Astrocyte (in vitro differentiated cells and primary cell): ENCODE measurements around the gene KCND2. TPM values are rescaled to one million over a fixed set of nuclear protein-coding genes. Genes with fewer than 3 reads are reported as not detected.

Experiments used
- DNase-seq: peaks from one replicate; pipeline ENCODE4 v3.0.0-alpha.2; 2010; ENCODE audit warnings: low read depth
- FAIRE-seq: peaks from 2 replicates; lab custom pipeline; 2011; peaks lifted over from hg19 to GRCh38; lab: Jason Lieb, UNC
- H2AFZ ChIP-seq: 2 replicates; pipeline ENCODE4 v1.6.0; 2012; ENCODE audit warnings: low read depth, low read length, inconsistent platforms
- H3K27ac ChIP-seq: 2 replicates; pipeline ENCODE4 v1.5.1; 2011; ENCODE audit warnings: low read depth, low read length, inconsistent platforms
- H3K27me3 ChIP-seq: 2 replicates; pipeline ENCODE4 v1.6.0; 2011; ENCODE audit warnings: low read length, inconsistent platforms; ENCODE audit not compliant: insufficient read depth
- H3K36me3 ChIP-seq: 2 replicates; pipeline ENCODE4 v1.5.1; 2011; ENCODE audit warnings: low read length, inconsistent platforms; ENCODE audit not compliant: insufficient read depth
- H3K4me1 ChIP-seq: 2 replicates; pipeline ENCODE4 v1.5.1; 2011; ENCODE audit warnings: low read length, inconsistent platforms; ENCODE audit not compliant: insufficient read depth
- H3K4me2 ChIP-seq: 2 replicates; pipeline ENCODE4 v1.6.0; 2012; ENCODE audit warnings: low read length, inconsistent platforms
- H3K4me3 ChIP-seq: 2 replicates; pipeline ENCODE4 v1.5.1; 2011; ENCODE audit warnings: low read depth, mild to moderate bottlenecking, low read length, inconsistent platforms; ENCODE audit not compliant: insufficient read depth
- H3K79me2 ChIP-seq: 2 replicates; pipeline ENCODE4 v1.6.0; 2012; ENCODE audit warnings: mild to moderate bottlenecking, low read length, inconsistent platforms; ENCODE audit not compliant: insufficient read depth
- H3K9ac ChIP-seq: 2 replicates; pipeline ENCODE4 v1.6.0; 2012; ENCODE audit warnings: mild to moderate bottlenecking, low read length, inconsistent platforms
- H3K9me3 ChIP-seq: 2 replicates; pipeline ENCODE4 v1.5.1; 2012; ENCODE audit warnings: low read depth, mild to moderate bottlenecking, low read length, inconsistent platforms; ENCODE audit not compliant: insufficient read depth
- H4K20me1 ChIP-seq: 2 replicates; pipeline ENCODE4 v1.6.0; 2012; ENCODE audit warnings: low read length, inconsistent platforms; ENCODE audit not compliant: insufficient read depth
- H3K27ac Mint-ChIP-seq: one replicate; pipeline ENCODE4 v1.8.0; 2021; ENCODE audit warnings: mild to moderate bottlenecking, mixed read lengths; ENCODE audit not compliant: unreplicated experiment
- H3K27me3 Mint-ChIP-seq: one replicate; pipeline ENCODE4 v1.8.0; 2021; ENCODE audit warnings: low read depth, mixed read lengths; ENCODE audit not compliant: unreplicated experiment
- H3K36me3 Mint-ChIP-seq: one replicate; pipeline ENCODE4 v1.8.0; 2021; ENCODE audit warnings: low read depth, mixed read lengths; ENCODE audit not compliant: unreplicated experiment
- H3K4me1 Mint-ChIP-seq: one replicate; pipeline ENCODE4 v1.8.0; 2021; ENCODE audit warnings: low read depth, mixed read lengths; ENCODE audit not compliant: unreplicated experiment
- H3K4me3 Mint-ChIP-seq: one replicate; pipeline ENCODE4 v1.8.0; 2021; ENCODE audit warnings: mild to moderate bottlenecking, moderate library complexity, mixed read lengths; ENCODE audit not compliant: unreplicated experiment
- H3K9me3 Mint-ChIP-seq: one replicate; pipeline ENCODE4 v1.8.0; 2021; ENCODE audit warnings: mild to moderate bottlenecking, mixed read lengths; ENCODE audit not compliant: unreplicated experiment
- CTCF ChIP-seq: IDR thresholded peaks from 2 replicates; pipeline ENCODE4 v1.5.1; 2011; ENCODE audit warnings: low read depth, mild to moderate bottlenecking, inconsistent platforms, low read length, moderate library complexity; ENCODE audit not compliant: insufficient read depth
- EZH2 ChIP-seq: IDR thresholded peaks from 2 replicates; pipeline ENCODE4 v1.6.1; 2012; ENCODE audit warnings: mild to moderate bottlenecking, low read length, inconsistent platforms; ENCODE audit not compliant: insufficient read depth
- total RNA-seq: library from RNA; stranded (reverse); gene quantifications from 2 replicates; pipeline ENCODE4 v1.2.1, GENCODE V29; 2021

The KCND2 gene
- total RNA-seq, 1 donor from 2014 or later = 0.30 TPM

GRCh38 chr7:120519224-120519623 lies 246.2 kb downstream of the KCND2 start:
- FAIRE-seq = no peak
- H3K27ac Mint-ChIP-seq = no peak overlapping the region
- H3K4me1 ChIP-seq = no peaks in the 10 kb centered on the region
- H3K4me1 Mint-ChIP-seq = no peaks in the 10 kb centered on the region
- no peaks in the 10 kb centered on the region for H3K9me3 ChIP-seq
- no peaks in the 10 kb centered on the region for H3K9me3 Mint-ChIP-seq
- no peaks in the 10 kb centered on the region for H3K36me3 ChIP-seq
- H3K4me2 ChIP-seq = no peak overlapping the region
- H3K27ac ChIP-seq = no peak overlapping the region
- H3K79me2 ChIP-seq = no peaks in the 10 kb centered on the region
- no peak for DNase-seq
- no peak overlapping the region for H3K4me3 ChIP-seq
- TF ChIP-seq CTCF (no peak), EZH2 (no peak)
- no peak overlapping the region for H2AFZ ChIP-seq
- H3K27me3 ChIP-seq = no peaks in the 10 kb centered on the region
- no peaks in the 10 kb centered on the region for H3K27me3 Mint-ChIP-seq
- H3K4me3 Mint-ChIP-seq = no peak overlapping the region
- H3K9ac ChIP-seq = no peak overlapping the region
- H4K20me1 ChIP-seq = no peaks in the 10 kb centered on the region
- H3K36me3 Mint-ChIP-seq = no peaks in the 10 kb centered on the region

GRCh38 chr7:120521761-120522737 lies 249.1 kb downstream of the KCND2 start:
- no peak overlapping the region for H3K27ac Mint-ChIP-seq
- H3K9me3 Mint-ChIP-seq = no peaks in the 10 kb centered on the region
- no peak for TF ChIP-seq EZH2
- TF ChIP-seq CTCF = no peak
- H3K36me3 Mint-ChIP-seq = no peaks in the 10 kb centered on the region
- Histone ChIP-seq H3K9me3 (no peaks in the 10 kb centered on the region), H3K79me2 (no peaks in the 10 kb centered on the region), H3K4me1 (no peaks in the 10 kb centered on the region), H3K4me2 (no peak overlapping the region), H3K4me3 (no peak overlapping the region), H4K20me1 (no peaks in the 10 kb centered on the region), H3K27me3 (no peaks in the 10 kb centered on the region), H3K36me3 (no peaks in the 10 kb centered on the region), H3K27ac (no peak overlapping the region), H2AFZ (no peak overlapping the region), H3K9ac (no peak overlapping the region)
- no peaks in the 10 kb centered on the region for H3K27me3 Mint-ChIP-seq
- FAIRE-seq = no peak
- H3K4me3 Mint-ChIP-seq = no peak overlapping the region
- no peak for DNase-seq
- H3K4me1 Mint-ChIP-seq = no peaks in the 10 kb centered on the region

GRCh38 chr7:120523985-120524384 lies 251.0 kb downstream of the KCND2 start:
- Histone ChIP-seq H3K9me3 (no peaks in the 10 kb centered on the region), H4K20me1 (no peaks in the 10 kb centered on the region), H3K36me3 (no peaks in the 10 kb centered on the region), H3K4me1 (no peaks in the 10 kb centered on the region), H3K4me2 (no peak overlapping the region), H3K27ac (no peak overlapping the region), H2AFZ (no peak overlapping the region), H3K9ac (no peak overlapping the region), H3K27me3 (no peaks in the 10 kb centered on the region), H3K4me3 (no peak overlapping the region), H3K79me2 (no peaks in the 10 kb centered on the region)
- H3K27me3 Mint-ChIP-seq = no peaks in the 10 kb centered on the region
- TF ChIP-seq EZH2 = no peak
- no peak for TF ChIP-seq CTCF
- no peaks in the 10 kb centered on the region for H3K36me3 Mint-ChIP-seq
- no peak overlapping the region for H3K4me3 Mint-ChIP-seq
- H3K9me3 Mint-ChIP-seq = no peaks in the 10 kb centered on the region
- DNase-seq = no peak
- FAIRE-seq = no peak
- no peak overlapping the region for H3K27ac Mint-ChIP-seq
- H3K4me1 Mint-ChIP-seq = no peaks in the 10 kb centered on the region
